ENCODE data around the gene FURIN. TPM values are rescaled to one million over a fixed set of nuclear protein-coding genes. Genes with fewer than 3 reads are reported as not detected.

Gene FURIN
- total RNA-seq, 1 experiment from 2014 or later = 62.0 TPM

GRCh38 chr15:90871716-90872485 is 3.5 kb downstream of the FURIN start:
- ChIA-PET CTCF (interaction anchor here (0.6 kb wide), 1 partner anchor 14 kb away, joined by 4 read pairs; no protein-coding TSS in a partner anchor), POLR2A (interaction anchor here (0.6 kb wide), 3 partner anchors 46 to 1134 kb away, joined by 7 to 9 read pairs (median 7); no protein-coding TSS in a partner anchor)
- intact Hi-C loops (cut with micrococcal nuclease; ENCODE audit: unreplicated experiment) = no loop called here
- no TSS peak for BruUV-seq (replicated peaks)
- no peak for DNase-seq (ENCODE audit: low read depth, low spot score)
- TF ChIP-seq TCF7L2 (IDR thresholded peaks at IDR 0.05; ENCODE audit: low read depth, low read length) = no peak
- TF ChIP-seq, protein P1, sequence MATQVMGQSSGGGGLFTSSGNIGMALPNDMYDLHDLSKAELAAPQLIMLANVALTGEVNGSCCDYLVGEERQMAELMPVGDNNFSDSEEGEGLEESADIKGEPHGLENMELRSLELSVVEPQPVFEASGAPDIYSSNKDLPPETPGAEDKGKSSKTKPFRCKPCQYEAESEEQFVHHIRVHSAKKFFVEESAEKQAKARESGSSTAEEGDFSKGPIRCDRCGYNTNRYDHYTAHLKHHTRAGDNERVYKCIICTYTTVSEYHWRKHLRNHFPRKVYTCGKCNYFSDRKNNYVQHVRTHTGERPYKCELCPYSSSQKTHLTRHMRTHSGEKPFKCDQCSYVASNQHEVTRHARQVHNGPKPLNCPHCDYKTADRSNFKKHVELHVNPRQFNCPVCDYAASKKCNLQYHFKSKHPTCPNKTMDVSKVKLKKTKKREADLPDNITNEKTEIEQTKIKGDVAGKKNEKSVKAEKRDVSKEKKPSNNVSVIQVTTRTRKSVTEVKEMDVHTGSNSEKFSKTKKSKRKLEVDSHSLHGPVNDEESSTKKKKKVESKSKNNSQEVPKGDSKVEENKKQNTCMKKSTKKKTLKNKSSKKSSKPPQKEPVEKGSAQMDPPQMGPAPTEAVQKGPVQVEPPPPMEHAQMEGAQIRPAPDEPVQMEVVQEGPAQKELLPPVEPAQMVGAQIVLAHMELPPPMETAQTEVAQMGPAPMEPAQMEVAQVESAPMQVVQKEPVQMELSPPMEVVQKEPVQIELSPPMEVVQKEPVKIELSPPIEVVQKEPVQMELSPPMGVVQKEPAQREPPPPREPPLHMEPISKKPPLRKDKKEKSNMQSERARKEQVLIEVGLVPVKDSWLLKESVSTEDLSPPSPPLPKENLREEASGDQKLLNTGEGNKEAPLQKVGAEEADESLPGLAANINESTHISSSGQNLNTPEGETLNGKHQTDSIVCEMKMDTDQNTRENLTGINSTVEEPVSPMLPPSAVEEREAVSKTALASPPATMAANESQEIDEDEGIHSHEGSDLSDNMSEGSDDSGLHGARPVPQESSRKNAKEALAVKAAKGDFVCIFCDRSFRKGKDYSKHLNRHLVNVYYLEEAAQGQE (IDR thresholded peaks at IDR 0.05; ENCODE audit: insufficient read depth in 1 of 2, low read depth in 2 of 2, low read length in 1 of 2) = no peak
- TF ChIP-seq POLR2AphosphoS5 (IDR thresholded peaks at IDR 0.05; ENCODE audit: low read depth, low read length) = no peak
- TF ChIP-seq, protein P2, sequence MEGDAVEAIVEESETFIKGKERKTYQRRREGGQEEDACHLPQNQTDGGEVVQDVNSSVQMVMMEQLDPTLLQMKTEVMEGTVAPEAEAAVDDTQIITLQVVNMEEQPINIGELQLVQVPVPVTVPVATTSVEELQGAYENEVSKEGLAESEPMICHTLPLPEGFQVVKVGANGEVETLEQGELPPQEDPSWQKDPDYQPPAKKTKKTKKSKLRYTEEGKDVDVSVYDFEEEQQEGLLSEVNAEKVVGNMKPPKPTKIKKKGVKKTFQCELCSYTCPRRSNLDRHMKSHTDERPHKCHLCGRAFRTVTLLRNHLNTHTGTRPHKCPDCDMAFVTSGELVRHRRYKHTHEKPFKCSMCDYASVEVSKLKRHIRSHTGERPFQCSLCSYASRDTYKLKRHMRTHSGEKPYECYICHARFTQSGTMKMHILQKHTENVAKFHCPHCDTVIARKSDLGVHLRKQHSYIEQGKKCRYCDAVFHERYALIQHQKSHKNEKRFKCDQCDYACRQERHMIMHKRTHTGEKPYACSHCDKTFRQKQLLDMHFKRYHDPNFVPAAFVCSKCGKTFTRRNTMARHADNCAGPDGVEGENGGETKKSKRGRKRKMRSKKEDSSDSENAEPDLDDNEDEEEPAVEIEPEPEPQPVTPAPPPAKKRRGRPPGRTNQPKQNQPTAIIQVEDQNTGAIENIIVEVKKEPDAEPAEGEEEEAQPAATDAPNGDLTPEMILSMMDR (IDR thresholded peaks at IDR 0.05) = no peak
- TF ChIP-seq SIN3A (IDR thresholded peaks at IDR 0.05; ENCODE audit: borderline replicate concordance, insufficient read depth, low read depth, low read length) = no peak
- Histone ChIP-seq H3K4me3 (ENCODE audit: low read depth in 2 of 2, low read length in 2 of 2) (peak overlapping the region; percentile 55 to 74), H3K36me3 (ENCODE audit: control insufficient read depth, insufficient read depth, low read length) (no peaks in the 10 kb centered on the region; the same call in 1 of the 2 replicates), H3K9me3 (ENCODE audit: control insufficient read depth, insufficient read depth, low read depth, low read length) (no peaks in the 10 kb centered on the region), H3K27me3 (ENCODE audit: control insufficient read depth, insufficient read depth, low read length) (no peaks in the 10 kb centered on the region), H3K27ac (ENCODE audit: low read length) (peak overlapping the region; percentile 46), H3K4me1 (ENCODE audit: control insufficient read depth, insufficient read depth, low read length) (peaks cover 64% of the 10 kb centered on the region)
- ATAC-seq = peak; percentile 49
- in situ Hi-C loops (cut with HindIII; ENCODE audit: low pct_unique_long_range_greater_than_20kb, low sequenced_read_pairs) = no loop called here

- in situ Hi-C loops (cut with HindIII; ENCODE audit: low pct_unique_long_range_greater_than_20kb, low sequenced_read_pairs) (no loop called here), intact Hi-C loops (cut with micrococcal nuclease; ENCODE audit: unreplicated experiment) (no loop called here)
- POLR2A ChIA-PET = no interaction called here
- CTCF ChIA-PET = no interaction called here
- peaks cover 57% of the 10 kb centered on the region for H3K4me1 ChIP-seq (ENCODE audit: control insufficient read depth, insufficient read depth, low read length)
- H3K4me3 ChIP-seq (ENCODE audit: low read depth in 2 of 2, low read length in 2 of 2) = peak overlapping the region; percentile 55 to 74
- H3K36me3 ChIP-seq (ENCODE audit: control insufficient read depth, insufficient read depth, low read length) = no peaks in the 10 kb centered on the region; the same call in 1 of the 2 replicates
- H3K27ac ChIP-seq (ENCODE audit: low read length) = peak overlapping the region; percentile 46
- no peaks in the 10 kb centered on the region for H3K9me3 ChIP-seq (ENCODE audit: control insufficient read depth, insufficient read depth, low read depth, low read length)
- DNase-seq (ENCODE audit: low read depth, low spot score) = no peak
- BruUV-seq (replicated peaks) = TSS peak; percentile 76
- TF ChIP-seq TCF7L2 (IDR thresholded peaks at IDR 0.05; ENCODE audit: low read depth, low read length) (no peak), SIN3A (IDR thresholded peaks at IDR 0.05; ENCODE audit: borderline replicate concordance, insufficient read depth, low read depth, low read length) (no peak), POLR2AphosphoS5 (IDR thresholded peaks at IDR 0.05; ENCODE audit: low read depth, low read length) (no peak)
- TF ChIP-seq, protein P2 (IDR thresholded peaks at IDR 0.05) = no peak
- TF ChIP-seq, protein P1 (IDR thresholded peaks at IDR 0.05; ENCODE audit: insufficient read depth in 1 of 2, low read depth in 2 of 2, low read length in 1 of 2) = no peak
- no peaks in the 10 kb centered on the region for H3K27me3 ChIP-seq (ENCODE audit: control insufficient read depth, insufficient read depth, low read length)
- ATAC-seq = peak; percentile 46
Measured at GRCh38 chr15:90872486-90873184, 4.2 kb downstream of the FURIN start.
